Activated gamma-delta T cell treated with Interleukin-2 at 50 U/mL for 16 hours (primary cell): ENCODE results near the gene PDZD4.

Experiments
- DNase-seq: peaks from one replicate; pipeline ENCODE4 v3.0.0-alpha.2; 2020

The PDZD4 gene

DNA sequence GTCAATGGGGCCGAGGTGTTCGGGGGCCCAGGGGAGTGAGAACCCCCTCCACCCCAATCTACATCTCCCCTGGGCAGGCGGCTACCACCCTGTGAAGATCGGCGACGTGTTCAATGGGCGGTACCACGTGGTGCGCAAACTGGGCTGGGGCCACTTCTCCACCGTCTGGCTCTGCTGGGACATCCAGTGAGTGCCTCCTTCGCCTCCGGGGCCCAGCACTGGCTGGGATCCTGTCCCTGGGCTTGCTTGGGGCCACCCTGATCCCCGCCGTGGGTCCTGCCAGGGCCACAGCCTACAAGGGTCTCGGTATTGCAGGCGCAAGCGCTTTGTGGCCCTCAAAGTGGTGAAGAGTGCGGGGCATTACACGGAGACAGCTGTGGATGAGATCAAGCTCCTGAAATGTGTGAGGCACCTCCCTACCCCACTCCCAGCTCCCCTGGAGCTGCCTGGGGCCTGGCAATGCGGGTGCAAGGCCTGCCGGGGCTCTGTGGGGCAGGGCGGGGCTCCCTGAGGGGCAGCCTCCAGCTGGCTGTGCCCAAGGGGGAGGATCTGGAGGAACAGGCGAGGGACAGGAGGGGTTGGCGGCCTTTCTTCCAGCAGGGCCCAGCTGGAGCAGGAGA is 48.8 kb downstream of the PDZD4 start:
- no peak for DNase-seq

DNA sequence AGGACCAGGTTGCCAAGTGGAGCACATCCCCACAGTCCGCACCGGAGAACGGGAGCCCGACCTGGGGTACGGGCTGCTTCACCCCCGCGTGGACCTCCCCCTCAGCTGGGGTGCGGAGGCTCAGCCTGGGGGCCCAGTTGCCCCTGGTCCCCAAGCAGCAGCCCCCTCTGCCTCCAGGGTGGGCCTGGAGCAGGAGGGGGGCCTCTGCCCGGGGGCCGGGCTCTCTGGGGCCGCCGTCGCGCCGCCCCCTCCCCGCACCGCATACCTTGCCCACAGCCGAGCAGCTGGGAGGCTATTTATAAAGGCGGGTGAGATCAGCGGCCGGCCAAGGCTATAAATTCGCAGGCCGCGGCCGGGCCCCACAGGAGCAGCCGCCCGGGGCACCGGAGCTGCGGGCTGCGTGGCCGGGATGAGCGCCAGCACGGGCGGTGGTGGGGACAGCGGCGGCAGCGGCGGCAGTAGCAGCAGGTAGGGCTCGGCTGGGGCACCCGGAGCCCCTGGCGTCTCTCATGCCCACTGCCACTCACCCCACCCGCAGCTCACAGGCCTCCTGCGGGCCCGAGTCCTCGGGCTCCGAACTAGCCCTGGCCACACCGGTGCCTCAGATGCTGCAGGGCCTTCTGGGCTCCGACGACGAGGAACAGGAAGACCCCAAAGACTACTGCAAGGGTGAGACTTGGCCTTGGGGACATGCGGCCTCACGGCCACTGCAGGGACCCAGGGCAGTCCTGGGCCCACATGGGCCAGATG is 49.5 kb downstream of the PDZD4 start, which contains the start of gene SRPK3:
Gene SRPK3 (plus strand): TSS at position 364 of the 750 bp plus-strand sequence. CDS start 46 bp downstream, at position 410.
- DNase-seq = no peak

- no peak for DNase-seq
Observed at GRCh38 chrX:153779891-153780677, 50.3 kb downstream of the PDZD4 start.

DNA sequence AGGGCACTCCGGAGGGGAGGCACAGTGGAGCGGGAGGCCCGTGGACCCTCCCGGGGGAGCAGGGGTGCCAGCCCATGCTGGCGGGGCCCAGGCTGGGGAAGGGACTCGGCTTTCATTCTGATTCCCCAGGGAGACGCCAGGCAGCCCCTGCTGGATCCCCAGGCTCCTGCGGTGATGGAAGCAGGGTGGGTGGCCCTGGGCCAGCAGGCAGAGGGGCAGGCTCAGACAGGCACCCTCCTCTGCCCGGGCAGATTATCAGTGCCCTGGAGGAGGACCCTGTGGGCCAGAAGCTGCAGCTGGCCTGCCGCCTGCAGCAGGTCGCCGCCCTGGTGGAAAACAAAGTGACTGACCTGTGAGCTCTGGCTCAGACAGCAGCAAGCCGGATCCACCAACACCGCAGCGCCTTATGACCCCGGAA is 51.7 kb downstream of the PDZD4 start:
- DNase-seq = no peak

DNA sequence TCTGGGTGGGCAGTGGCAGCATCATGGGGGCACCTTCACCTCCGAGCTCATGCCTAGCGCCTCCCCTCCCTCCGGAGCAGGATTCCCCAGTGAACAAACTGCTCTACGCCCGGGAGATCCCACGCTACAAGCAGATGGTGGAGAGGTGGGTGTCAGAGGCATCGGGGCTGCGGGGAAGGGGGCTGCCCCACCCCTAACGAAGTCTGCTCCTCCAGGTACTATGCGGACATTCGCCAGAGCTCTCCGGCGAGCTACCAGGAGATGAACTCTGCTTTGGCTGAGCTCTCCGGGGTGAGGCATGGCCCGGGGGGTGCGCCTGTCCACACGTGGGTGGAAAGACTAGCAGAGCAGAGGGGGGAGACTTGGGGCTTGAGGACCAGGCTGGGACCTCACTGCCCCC is 52.2 kb downstream of the PDZD4 start:
- no peak for DNase-seq

DNA sequence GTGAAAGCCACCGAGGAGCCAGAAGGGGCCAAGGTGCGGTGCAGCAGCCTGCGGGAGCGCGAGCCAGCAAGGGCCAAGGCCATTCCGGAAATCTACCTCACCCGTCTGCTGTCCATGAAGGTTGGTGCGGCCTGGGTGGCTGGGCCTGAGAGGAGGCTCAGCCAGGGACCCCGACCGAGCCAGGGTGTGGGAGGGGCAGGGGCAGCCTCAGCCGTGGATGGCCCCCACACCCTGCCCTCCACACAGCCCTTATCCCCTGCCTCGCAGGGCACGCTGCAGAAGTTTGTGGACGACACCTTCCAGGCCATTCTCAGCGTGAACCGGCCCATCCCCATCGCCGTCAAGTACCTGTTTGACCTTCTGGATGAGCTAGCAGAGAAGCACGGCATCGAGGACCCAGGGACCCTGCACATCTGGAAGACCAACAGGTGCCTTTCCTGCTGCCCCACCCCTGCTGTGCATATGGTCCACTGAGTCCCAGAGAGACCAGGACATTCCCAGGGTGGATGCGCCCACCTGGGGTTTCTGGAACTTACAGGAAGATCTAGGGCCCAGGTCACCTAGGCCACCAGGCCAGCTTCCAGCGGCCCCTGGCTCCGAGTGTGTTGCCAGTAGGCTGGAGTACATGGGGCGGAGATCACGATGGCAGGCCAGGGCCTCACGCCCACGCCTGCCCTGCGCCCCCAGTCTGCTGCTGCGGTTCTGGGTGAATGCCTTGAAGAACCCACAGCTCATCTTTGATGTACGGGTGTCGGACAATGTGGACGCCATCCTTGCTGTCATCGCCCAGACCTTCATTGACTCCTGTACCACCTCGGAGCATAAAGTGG is 52.9 kb downstream of the PDZD4 start:
- no peak for DNase-seq

DNA sequence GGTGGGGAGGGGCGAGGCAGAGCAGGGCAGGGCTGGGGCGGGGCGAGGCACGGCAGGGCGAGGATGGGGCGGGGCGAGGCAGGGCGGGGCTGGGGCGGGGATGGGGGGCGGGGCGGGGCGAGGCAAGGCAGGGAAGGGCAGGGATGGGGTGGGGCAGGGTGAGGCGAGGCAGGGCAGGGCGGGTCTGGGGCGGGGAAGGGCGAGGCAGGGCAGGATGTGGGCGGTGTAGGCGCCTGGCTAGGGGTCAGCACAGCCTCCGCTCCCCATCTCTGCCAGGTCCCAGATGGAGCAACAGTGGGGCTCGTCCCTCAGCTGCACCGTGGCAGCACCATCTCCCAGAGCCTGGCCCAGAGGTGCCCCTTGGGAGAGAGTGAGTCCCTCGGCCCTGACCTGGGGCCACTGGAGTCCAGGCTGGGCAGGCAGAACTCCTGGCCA is 53.7 kb downstream of the PDZD4 start:
- DNase-seq = no peak

DNA sequence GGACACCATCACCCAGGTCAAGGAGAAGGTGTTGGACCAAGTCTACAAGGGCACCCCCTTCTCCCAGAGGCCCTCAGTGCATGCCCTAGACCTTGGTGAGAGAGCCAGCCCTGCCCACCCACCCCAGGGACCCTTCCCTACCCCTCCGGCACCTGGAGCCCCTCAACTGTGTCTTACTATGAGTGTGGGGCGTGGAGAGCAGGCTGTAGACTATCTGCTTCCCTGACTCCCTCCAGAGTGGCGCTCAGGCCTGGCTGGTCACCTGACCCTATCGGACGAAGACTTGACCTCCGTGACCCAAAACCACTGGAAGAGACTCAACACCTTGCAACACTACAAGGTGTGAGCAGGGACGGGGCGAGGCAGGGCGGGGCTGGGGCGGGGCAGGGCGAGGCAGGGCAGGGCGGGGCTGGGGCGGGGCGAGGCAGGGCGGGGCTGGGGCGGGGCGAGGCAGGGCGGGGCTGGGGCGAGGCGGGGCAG is 54.2 kb downstream of the PDZD4 start:
- DNase-seq = no peak

DNA sequence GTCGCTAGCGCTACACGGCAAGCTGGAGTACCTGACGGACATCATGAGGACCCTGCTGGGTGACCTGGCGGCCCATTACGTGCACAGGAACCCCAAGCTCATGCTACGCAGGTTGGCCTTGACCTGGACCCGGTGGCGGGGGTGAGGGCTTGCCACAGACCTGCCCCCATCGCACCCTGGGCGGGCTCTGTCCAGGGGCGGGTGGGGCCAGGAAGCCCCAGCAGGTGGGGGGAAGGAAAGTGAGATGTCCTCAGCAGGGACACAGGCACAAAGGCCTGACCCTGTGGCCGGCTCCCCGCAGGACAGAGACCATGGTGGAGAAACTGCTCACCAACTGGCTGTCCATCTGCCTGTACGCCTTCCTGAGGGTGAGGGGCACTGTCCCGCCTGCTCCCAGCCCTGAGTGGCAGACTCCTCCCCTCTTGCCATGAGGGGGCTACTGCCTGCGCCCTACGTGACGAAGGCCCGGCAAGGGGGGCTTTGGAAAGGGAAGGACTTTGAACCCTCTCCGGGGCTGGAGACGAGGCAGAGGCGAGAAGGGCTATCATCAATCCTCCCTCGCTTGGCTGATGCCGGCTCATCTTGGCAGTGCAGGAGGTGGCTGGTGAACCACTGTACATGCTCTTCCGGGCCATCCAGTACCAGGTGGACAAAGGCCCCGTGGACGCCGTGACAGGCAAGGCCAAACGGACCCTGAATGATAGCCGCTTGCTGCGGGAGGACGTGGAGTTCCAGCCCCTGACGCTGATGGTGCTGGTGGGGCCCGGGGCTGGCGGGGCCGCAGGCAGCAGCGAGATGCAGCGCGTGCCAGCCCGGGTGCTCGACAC is 54.8 kb downstream of the PDZD4 start:
- no peak for DNase-seq

DNA sequence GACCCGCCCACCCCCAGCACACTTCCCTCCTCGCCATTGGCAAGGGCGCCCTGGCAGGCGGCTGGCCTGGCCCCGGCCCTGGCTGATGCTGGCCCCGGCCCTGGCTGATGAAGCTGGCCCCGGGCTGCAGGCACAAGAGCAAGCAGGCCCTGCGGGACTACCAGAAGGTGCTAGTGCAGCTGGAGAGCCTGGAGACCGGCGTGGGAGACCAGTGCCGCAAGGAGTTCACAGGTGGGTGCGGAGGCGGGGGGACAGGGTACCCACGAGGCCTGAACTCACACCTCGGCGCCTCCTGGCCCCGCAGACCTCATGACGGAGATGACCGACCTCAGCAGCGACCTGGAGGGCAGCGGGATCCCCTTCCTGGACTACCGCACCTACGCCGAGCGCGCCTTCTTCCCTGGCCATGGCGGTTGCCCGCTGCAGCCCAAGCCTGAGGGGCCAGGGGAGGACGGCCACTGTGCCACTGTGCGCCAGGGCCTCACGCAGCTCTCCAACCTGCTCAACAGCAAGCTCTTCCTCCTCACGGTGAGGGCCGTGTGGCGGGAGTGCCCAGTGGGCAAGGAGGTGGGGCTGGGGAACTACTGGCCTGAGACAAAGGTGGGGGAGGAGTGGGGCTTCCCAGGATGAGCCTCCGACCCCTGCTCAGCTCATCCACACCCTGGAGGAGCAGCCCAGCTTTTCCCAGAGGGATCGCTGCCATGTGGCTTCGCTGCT is 55.6 kb downstream of the PDZD4 start:
- DNase-seq = no peak

- DNase-seq = no peak
Observed at GRCh38 chrX:153773741-153774575, 56.4 kb downstream of the PDZD4 start.

DNA sequence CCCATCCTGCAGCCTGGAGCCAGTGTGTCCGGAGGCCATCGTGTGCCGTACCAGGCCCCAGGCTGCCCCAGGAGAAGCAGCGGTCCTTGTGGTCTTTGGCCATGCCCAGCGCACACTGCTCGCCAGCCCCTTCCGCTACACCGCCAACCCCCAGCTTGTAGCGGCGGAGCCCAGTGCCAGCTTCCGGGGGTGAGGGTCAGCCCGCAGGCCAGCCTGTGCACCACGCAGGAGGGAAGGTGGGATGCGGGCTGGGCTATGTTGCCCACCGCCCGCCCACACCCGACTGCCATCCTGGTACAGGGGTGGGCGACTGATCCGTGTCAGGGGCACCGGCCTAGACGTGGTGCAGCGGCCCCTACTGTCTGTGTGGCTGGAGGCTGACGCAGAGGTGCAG is 57.1 kb downstream of the PDZD4 start:
- DNase-seq = no peak

DNA sequence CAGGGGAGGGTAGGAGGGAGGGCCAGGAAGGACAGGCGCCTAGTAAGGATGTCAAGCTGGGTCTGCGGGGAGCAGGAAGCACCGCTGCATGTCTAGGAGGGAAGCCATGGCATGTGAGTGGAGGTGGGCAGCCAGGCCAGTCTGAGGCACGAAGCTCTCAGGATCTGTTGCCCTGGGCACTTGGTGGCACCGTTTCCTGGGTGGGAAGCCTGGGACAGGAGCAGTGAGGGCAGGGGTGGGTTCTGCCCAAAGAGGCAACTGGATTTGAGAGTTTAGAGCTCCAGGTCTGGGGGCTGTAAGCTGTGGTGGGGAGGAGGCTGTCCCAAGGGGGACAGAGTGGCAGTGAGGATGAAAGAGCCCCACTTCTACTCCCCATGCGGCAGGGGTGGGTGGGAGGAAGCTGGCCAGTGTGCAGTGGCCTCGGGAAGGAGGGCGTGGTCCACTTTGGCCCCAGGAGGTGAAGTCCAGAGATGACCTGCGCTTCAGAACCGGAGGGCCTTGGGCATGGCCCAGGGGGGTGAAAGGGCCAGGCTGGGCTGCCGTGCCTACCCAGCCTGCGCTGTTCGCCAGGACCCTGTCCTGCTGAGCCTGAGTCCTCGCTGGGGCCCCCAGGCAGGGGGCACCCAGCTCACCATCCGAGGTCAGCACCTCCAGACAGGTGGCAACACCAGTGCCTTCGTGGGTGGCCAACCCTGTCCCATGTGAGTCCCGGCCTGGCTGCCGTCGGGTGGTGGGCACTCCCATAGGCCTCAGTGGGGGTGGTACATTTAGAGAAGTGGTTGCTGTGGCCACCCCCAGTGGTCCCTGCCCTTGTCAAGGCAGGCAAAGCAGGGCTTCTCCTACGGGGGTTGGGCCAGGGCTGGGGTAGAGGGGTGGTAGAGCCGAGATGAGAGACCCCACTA is 57.8 kb downstream of the PDZD4 start:
- DNase-seq = no peak

DNA sequence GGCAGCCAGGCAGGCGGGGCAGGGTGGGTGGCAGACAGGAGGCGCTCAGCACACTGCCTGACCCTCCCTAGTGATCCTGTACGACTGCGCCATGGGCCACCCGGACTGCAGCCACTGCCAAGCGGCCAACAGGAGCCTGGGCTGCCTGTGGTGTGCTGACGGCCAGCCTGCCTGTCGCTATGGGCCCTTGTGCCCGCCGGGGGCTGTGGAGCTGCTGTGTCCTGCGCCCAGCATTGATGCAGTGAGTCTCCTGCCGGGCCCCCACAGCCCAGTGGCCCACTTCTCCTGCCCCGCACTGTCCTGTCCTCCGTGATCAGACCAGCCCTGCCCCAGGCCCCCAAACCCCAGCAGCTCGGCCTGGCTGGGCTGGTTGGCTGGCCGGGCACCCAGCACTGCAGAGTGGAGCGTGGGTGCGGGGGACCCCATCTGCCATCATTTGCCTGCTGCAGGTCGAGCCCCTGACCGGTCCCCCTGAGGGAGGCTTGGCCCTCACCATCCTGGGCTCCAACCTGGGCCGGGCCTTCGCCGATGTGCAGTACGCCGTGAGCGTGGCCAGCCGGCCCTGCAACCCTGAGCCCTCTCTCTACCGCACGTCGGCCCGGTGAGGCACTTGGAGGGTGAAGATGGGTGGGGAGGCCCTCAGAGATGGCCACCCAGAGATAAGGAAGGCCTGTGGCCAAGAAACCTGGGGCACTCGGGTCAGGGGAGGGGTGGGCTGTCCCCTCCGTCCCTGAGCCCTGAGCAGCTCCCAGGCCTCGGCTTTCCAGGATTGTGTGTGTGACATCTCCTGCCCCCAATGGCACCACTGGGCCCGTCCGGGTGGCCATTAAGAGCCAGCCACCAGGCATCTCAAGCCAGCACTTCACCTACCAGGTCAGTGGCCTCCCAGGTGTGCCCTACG is 58.7 kb downstream of the PDZD4 start:
- no peak for DNase-seq

- peak; percentile 3 for DNase-seq
Observed at GRCh38 chrX:153770601-153771414, 59.5 kb downstream of the PDZD4 start.

- no peak for DNase-seq
Observed at GRCh38 chrX:153769865-153770600, 60.3 kb downstream of the PDZD4 start.
